GM12892 (cell line): ENCODE data around the gene COMMD9.

Experiments
- POLR2A ChIP-seq: IDR thresholded peaks from 2 replicates; pipeline ENCODE4 v1.6.1; 2011; ENCODE audit warnings: low read depth, low read length, control low read depth
- TAF1 ChIP-seq: IDR thresholded peaks from 2 replicates; pipeline ENCODE4 v1.6.1; 2011; ENCODE audit warnings: low read depth, mild to moderate bottlenecking, control low read depth, low read length, borderline replicate concordance

- TF ChIP-seq POLR2A (no peak), TAF1 (no peak)
These were observed 49.6 kb downstream of the COMMD9 start for GRCh38 chr11:36239636-36240035.
